HEK293 (cell line): ENCODE measurements around the gene STXBP5L.

Experiments
- ATF2 ChIP-seq: fragments of 450-650 bp; formaldehyde crosslinking; IDR thresholded peaks from 2 replicates; pipeline ENCODE4 v1.5.1; 2016; ENCODE audit warnings: missing biosample characterization, missing genetic modification characterization, low read depth
- BCL11A ChIP-seq: fragments of 450-650 bp; formaldehyde crosslinking; IDR thresholded peaks from 2 replicates; pipeline ENCODE4 v1.5.1; 2016; ENCODE audit warnings: low read depth, missing biosample characterization, missing genetic modification characterization
- CTCF ChIP-seq: fragments of 450-650 bp; formaldehyde crosslinking; IDR thresholded peaks from 2 replicates; pipeline ENCODE4 v1.5.1; 2016; ENCODE audit warnings: missing biosample characterization, missing genetic modification characterization
- REST ChIP-seq: fragments of 450-650 bp; formaldehyde crosslinking; IDR thresholded peaks from 2 replicates; pipeline ENCODE4 v1.5.1; 2016; ENCODE audit warnings: missing biosample characterization, missing genetic modification characterization
- TSHZ1 ChIP-seq: fragments of 450-650 bp; formaldehyde crosslinking; IDR thresholded peaks from 2 replicates; pipeline ENCODE4 v1.5.1; 2016; ENCODE audit warnings: missing biosample characterization, missing genetic modification characterization, borderline replicate concordance
- ZNF221 ChIP-seq: fragments of 450-650 bp; formaldehyde crosslinking; IDR thresholded peaks from 2 replicates; pipeline ENCODE4 v1.5.1; 2017; ENCODE audit warnings: missing biosample characterization, missing genetic modification characterization, borderline replicate concordance
- ZNF26 ChIP-seq: fragments of 450-650 bp; formaldehyde crosslinking; IDR thresholded peaks from 2 replicates; pipeline ENCODE4 v1.5.1; 2016; ENCODE audit warnings: missing biosample characterization, missing genetic modification characterization
- ZNF530 ChIP-seq: fragments of 450-650 bp; formaldehyde crosslinking; IDR thresholded peaks from 2 replicates; pipeline ENCODE4 v1.5.1; 2016; ENCODE audit warnings: low read depth, missing biosample characterization, missing genetic modification characterization
- ZNF639 ChIP-seq: fragments of 450-650 bp; formaldehyde crosslinking; IDR thresholded peaks from 2 replicates; pipeline ENCODE4 v1.5.1; 2016; ENCODE audit warnings: missing biosample characterization, missing genetic modification characterization
- TF ChIP-seq, protein P1 (sequence below): fragments of 450-650 bp; IDR thresholded peaks from 2 replicates; pipeline ENCODE4 v1.5.1; 2018; ENCODE audit warnings: missing biosample characterization, missing genetic modification characterization

DNA sequence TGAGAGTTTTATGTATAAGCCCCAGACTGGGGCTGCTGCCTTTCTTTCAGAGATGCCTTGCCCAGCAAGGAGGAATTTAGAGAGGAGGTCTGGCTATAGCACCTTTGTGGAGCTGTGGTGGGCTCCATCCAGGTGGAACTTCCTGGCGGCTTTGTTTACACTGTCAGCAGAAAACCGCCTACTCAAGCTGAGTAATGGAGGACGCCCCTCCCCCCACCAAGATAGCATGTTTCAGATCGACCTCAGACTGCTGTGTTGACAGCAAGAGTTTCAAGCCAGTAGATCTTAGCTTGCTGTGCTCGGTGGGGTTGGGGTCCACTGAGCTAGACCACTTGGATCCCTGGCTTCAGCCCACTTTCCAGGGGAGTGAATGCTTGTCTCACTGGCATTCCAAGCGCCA, 155.6 kb downstream of the STXBP5L start:
- TF ChIP-seq ZNF221 (tag by site-specific recombination) (no peak), CTCF (tag by site-specific recombination) (no peak), ZNF26 (tag by site-specific recombination) (no peak), TSHZ1 (tag by site-specific recombination) (no peak), ZNF530 (no peak), ZNF639 (tag by site-specific recombination) (no peak), ATF2 (tag by site-specific recombination) (no peak), BCL11A (tag by site-specific recombination) (no peak), REST (tag by site-specific recombination) (no peak)
- TF ChIP-seq, protein P1, sequence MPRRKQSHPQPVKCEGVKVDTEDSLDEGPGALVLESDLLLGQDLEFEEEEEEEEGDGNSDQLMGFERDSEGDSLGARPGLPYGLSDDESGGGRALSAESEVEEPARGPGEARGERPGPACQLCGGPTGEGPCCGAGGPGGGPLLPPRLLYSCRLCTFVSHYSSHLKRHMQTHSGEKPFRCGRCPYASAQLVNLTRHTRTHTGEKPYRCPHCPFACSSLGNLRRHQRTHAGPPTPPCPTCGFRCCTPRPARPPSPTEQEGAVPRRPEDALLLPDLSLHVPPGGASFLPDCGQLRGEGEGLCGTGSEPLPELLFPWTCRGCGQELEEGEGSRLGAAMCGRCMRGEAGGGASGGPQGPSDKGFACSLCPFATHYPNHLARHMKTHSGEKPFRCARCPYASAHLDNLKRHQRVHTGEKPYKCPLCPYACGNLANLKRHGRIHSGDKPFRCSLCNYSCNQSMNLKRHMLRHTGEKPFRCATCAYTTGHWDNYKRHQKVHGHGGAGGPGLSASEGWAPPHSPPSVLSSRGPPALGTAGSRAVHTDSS (tag by site-specific recombination): no peak
